Activated T-cell treated with anti-CD3 and anti-CD28 coated beads, Interleukin-2, amount 50 U/mL, for 72 hours (primary cell): Measurements from ENCODE around the gene RASSF7. TPM values are rescaled to one million over a fixed set of nuclear protein-coding genes. Genes with fewer than 3 reads are reported as not detected.
A peak's percentile ranks its signal among the peaks of the same experiment; 100 is the strongest.

ENCODE experiments used
- ATAC-seq, 2 donors: fragments of 150-1000 bp; cut with Tn5 transposase; replicated peaks in 1 of 2; 2 replicates each; pipeline ENCODE4 v1.10.0; 2021; ENCODE audit warnings: moderate library complexity in 2 of 2, mild to moderate bottlenecking in 1 of 2
- DNase-seq, 2 donors: peaks; one replicate each; pipeline ENCODE4 v3.0.0; 2021 to 2022; ENCODE audit warnings: mixed read lengths in 1 of 2
- H3K27ac Mint-ChIP-seq: one replicate; pipeline ENCODE4 v1.8.0; 2022; ENCODE audit warnings: mild to moderate bottlenecking, moderate library complexity, mixed read lengths
- H3K27me3 Mint-ChIP-seq: one replicate; pipeline ENCODE4 v1.8.0; 2022; ENCODE audit warnings: low read depth, mixed read lengths
- H3K36me3 Mint-ChIP-seq, 2 donors: one replicate each; pipeline ENCODE4 v1.8.0; 2022; ENCODE audit warnings: mixed read lengths in 2 of 2, mild to moderate bottlenecking in 1 of 2; ENCODE audit not compliant: insufficient read depth in 2 of 2
- H3K4me1 Mint-ChIP-seq: one replicate; pipeline ENCODE4 v1.8.0; 2022; ENCODE audit warnings: low read depth, mixed read lengths
- H3K4me3 Mint-ChIP-seq, 2 donors: one replicate each; pipeline ENCODE4 v1.8.0; 2022; ENCODE audit warnings: mild to moderate bottlenecking in 2 of 2, mixed read lengths in 2 of 2, moderate library complexity in 2 of 2
- H3K9me3 Mint-ChIP-seq, 2 donors: one replicate each; pipeline ENCODE4 v1.8.0; 2022; ENCODE audit warnings: mixed read lengths in 2 of 2
- total RNA-seq, 2 donors: library from RNA; stranded (reverse); gene quantifications; one replicate each; pipeline ENCODE4 v1.2.3, GENCODE V29; 2022

The RASSF7 gene
- total RNA-seq, 2 donors from 2014 or later, result 13.5 to 14.2 TPM

DNA sequence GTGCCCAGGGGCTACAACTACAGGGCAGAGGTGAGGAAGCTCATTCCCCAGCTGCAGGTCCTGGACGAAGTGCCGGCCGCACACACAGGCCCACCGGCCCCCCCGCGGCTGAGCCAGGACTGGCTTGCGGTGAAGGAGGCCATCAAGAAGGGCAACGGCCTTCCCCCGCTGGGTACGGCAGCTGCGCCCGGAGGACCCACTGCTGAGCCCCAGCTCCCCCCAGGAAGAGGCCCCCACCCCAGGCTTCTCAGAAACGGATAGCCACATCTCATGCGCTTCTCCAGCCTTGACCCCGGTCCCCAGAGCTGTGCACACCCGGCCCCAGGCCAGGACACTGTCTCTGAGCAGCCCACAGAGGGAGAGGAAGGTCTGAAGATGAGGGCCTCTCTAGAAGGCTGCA, 9.6 kb upstream of the RASSF7 start:
- Mint-ChIP-seq H3K4me1 (peaks cover 4% of the 10 kb centered on the region), H3K4me3 (no peak overlapping the region), H3K27ac (no peak overlapping the region), H3K9me3 (no peaks in the 10 kb centered on the region), H3K27me3 (no peaks in the 10 kb centered on the region), H3K36me3 (no peaks in the 10 kb centered on the region)
- DNase-seq (no peak), ATAC-seq (no peak)

DNA sequence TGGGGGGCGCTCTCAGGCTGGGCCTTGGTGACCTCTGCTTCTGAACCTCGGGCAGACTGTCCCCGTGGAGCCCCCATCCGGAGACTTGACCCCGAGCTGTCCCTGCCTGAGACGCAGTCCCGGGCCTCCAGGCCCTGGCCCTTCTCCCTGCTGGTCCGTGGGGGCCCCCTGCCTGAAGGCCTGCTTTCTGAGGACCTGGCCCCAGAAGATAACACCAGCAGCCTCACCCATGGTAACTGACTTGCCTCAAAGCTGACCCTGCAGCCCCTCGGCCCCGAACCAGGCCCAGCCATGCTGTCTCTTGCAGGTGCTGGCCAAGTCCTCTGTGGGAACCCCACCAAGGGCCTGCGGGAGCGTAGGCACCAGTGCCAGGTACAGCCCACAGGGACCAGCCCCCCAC, 9.2 kb upstream of the RASSF7 start:
- Mint-ChIP-seq H3K27ac (no peak overlapping the region), H3K4me1 (peaks cover 4% of the 10 kb centered on the region), H3K36me3 (no peaks in the 10 kb centered on the region), H3K27me3 (peaks cover 4% of the 10 kb centered on the region), H3K4me3 (no peak overlapping the region), H3K9me3 (no peaks in the 10 kb centered on the region)
- no peak for ATAC-seq
- DNase-seq, result no peak

DNA sequence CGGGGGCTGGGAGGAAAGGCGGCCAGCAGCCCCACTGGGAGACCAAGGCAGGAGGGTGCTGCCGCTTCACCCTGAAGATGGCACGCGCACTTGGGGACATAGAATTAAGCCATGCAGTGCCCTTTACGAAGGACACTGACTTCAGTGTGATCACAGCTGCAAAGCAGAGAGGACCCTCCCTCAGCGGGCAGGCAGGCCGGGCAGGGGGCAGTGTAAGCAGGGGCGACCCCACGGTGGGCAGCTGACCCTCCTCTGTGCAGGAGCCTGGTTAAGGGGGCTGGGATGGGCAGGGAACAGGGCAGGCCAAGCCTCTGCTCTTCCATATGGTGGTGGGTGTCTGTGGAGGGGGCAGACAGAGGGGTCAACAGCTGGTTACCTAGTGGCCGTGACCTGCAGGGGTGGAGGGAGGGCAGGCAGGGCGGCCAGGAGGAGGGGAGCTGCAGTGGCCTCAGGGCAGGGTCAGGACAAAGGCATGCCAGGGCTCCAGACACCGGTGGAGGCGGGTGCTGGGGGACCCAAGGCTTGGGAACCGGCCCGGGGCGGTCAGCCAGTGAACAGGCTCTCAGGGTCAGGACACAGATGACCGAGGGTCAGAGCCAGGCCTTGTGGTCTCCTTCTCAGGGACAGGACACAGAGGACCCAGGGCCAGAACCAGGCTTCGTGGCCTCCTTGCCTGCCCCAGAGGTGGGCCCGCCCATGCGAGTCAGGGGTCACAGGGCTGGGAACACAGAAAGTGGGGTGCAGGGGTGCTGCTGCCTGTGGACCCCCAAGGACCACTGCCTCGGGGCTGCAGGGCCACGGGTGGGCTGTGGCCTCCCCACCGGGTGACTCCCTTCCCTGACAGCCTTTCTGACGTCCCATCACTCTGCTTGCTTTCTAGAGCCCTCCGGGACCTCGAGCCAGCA, 7.4 kb upstream of the RASSF7 start:
- no peaks in the 10 kb centered on the region for H3K36me3 Mint-ChIP-seq
- no peak for ATAC-seq
- no peak overlapping the region for H3K27ac Mint-ChIP-seq
- peaks cover 15% of the 10 kb centered on the region for H3K27me3 Mint-ChIP-seq
- peak overlapping the region in 1 of 2 donors; percentile 27 for H3K4me3 Mint-ChIP-seq
- no peaks in the 10 kb centered on the region for H3K9me3 Mint-ChIP-seq
- H3K4me1 Mint-ChIP-seq, result peaks cover 4% of the 10 kb centered on the region
- DNase-seq, result no peak

DNA sequence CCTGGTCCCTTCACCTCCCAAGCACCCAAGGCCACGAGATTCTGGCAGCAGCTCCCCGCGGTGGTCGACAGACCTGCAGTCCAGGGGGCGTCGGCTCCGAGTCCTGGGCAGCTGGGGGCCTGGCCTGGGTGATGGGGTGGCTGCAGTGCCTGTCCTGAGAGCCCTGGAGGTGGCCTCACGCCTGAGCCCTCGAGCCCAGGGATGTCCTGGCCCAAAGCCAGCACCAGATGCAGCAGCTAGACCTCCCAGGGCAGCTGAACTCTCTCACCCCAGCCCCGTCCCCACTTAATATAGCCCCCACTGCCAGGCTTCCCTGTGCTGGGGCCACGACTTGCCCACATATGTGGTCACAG, 6.8 kb upstream of the RASSF7 start:
- DNase-seq (no peak), ATAC-seq (no peak)
- H3K9me3 Mint-ChIP-seq, result no peaks in the 10 kb centered on the region
- no peaks in the 10 kb centered on the region for H3K36me3 Mint-ChIP-seq
- peaks cover under 1% of the 10 kb centered on the region for H3K4me1 Mint-ChIP-seq
- no peak overlapping the region for H3K27ac Mint-ChIP-seq
- H3K27me3 Mint-ChIP-seq, result peaks cover 15% of the 10 kb centered on the region
- peak overlapping the region in 1 of 2 donors; percentile 27 for H3K4me3 Mint-ChIP-seq

DNA sequence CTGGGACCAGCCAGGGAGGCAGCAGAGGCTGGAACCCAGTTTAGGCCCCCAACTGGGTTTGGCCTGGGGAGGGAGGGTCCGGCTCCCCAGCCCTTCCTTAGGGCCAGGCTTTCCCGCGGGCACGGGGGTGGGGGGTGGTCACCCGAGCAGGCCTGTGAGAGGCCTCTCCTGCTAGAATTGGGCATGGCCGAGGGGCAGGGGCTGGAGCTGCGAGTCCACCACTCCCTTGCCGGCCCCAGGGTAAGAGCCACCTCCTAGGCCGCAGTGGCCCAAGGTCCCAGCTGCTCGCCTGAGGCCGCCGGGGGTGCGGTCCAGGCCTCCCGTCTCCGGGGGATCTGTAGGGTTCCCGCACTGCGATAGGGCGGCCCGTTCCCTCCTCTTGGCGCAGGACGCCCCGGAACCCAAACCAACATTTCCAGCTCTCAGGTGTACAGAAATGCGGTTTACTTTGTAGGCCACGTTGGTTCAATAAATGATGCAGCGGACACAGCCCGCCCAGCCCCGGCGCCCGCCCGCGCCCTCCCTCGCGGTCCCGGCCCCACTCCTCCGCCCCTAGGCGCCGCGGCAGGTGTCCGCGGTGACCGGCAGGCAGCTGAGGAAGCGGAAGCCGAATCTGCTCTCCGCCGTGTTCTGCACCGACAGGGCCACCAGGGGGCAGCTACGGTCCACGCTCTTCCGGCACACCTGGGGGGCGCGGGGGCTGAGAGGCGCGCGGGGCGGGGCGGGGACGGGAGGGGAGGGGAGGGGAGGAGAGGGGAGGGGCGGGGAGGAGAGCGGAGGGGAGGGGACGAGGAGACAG, 6.1 kb upstream of the RASSF7 start:
- DNase-seq, result peak; percentile 80 to 82
- Mint-ChIP-seq H3K9me3 (no peaks in the 10 kb centered on the region), H3K36me3 (no peaks in the 10 kb centered on the region), H3K4me3 (peak overlapping the region; percentile 36 to 62), H3K4me1 (no peaks in the 10 kb centered on the region), H3K27me3 (peaks cover 15% of the 10 kb centered on the region), H3K27ac (no peak overlapping the region)
- peak; percentile 81 to 87 for ATAC-seq

DNA sequence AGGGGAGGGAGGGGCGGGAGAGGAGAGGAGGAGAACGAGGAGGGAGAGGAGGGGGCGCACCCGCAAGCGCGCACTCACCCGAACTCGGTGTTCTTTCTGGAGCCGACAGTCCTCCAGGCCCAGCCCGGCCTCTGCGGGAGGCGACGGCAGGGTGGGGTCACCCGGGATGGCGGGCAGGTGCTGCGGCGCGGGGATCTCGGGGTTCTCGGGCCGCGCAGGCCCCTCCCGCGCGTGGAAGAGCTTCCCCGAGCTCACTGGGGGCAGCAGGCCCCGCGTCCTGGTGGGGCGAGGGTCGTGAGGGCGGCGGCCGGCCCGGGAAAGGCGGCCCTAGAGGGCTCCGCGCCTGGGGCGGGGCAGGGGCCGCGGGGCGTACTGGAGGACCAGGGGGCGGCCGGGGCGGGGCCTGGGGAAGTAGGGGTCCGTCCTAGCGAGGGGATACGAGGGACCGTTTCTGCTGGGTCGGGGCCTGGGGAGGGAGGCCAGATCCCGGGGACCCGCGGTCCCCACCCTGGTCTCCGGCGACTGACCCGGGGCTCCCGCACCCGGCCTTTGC, 5.5 kb upstream of the RASSF7 start:
- Mint-ChIP-seq H3K27ac (no peak overlapping the region), H3K36me3 (no peaks in the 10 kb centered on the region), H3K27me3 (peaks cover 15% of the 10 kb centered on the region), H3K9me3 (no peaks in the 10 kb centered on the region), H3K4me1 (peaks cover 5% of the 10 kb centered on the region), H3K4me3 (peak overlapping the region in 1 of 2 donors; percentile 51)
- peak; percentile 8 to 10 for ATAC-seq
- DNase-seq, result no peak

DNA sequence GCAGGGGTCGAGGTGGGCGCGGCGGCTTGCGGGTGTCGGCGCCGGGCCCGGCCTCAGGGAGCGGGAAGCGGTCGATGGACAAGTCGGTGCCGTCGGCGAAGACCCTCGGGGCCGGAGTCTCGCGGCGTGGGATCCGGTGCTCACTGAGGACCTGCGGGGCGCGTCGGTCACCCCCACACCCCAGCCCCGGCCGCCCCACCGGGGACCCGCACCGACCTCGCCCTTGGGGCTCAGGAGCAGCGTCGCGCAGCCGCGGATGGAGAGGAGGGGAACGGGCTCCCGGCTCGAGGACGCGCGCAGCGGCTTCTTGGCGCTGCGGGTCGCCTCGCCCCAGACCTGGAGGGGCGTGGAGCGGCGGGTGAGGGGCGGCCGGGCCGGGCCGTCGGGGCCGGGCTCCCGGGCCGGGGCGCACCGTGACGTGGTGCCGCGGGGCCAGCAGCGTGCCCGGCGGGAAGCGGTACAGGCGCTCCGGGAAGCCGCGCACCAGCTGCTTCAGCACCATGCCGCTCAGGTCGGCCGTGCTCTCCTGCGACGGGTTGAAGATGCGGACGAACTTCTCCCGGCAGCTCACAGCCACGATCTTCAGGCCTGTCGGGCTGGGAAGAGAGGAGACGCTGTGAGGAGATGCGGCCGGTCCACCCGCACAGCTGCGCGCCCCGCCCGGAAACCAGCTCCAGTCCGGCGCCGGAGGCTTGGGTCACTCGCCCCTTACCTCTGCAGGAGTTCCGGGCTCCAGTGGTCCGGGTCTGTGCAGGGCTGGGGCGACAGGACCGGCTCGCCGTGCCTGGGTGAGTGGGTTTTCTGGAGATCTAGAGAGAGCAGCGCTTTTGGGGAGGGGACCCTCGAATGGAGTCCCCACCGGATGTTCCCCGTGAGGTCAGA, 4.7 kb upstream of the RASSF7 start:
- Mint-ChIP-seq H3K36me3 (no peaks in the 10 kb centered on the region), H3K4me1 (peaks cover 5% of the 10 kb centered on the region), H3K27me3 (peaks cover 15% of the 10 kb centered on the region), H3K9me3 (no peaks in the 10 kb centered on the region), H3K27ac (no peak overlapping the region), H3K4me3 (peak overlapping the region; percentile 29 to 60)
- DNase-seq (no peak), ATAC-seq (no peak)

DNA sequence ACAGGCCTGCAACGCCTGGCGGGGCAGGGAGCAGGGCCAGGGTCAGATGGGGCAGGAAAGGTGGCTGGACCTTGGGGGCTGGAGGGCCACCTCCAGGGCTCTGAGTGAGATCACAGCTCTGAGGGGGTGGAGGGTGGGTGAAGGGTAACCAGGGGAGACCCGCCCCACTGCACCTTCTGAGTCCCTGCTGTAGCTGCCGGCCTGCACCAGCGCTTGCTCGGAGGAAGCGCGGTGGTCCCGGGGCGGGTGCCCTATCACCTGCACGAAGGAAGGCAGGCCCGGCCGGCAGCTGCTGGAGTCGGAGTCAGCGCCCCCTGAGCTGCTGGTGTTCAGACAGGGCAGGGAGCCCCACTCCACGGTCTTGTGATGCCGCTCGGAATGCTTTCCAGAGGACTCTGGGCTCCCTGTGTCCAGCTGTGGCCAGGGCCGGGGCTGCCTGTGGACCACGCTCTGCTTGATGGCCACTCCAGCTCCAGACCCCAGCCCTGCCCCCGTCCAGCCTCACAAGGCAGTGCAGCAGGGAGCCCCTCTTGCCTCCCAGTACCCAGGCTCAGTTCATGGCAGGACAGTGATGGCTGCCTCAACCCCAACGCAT, 4.0 kb upstream of the RASSF7 start:
- ATAC-seq, result no peak
- H3K27me3 Mint-ChIP-seq, result peaks cover 15% of the 10 kb centered on the region

DNA sequence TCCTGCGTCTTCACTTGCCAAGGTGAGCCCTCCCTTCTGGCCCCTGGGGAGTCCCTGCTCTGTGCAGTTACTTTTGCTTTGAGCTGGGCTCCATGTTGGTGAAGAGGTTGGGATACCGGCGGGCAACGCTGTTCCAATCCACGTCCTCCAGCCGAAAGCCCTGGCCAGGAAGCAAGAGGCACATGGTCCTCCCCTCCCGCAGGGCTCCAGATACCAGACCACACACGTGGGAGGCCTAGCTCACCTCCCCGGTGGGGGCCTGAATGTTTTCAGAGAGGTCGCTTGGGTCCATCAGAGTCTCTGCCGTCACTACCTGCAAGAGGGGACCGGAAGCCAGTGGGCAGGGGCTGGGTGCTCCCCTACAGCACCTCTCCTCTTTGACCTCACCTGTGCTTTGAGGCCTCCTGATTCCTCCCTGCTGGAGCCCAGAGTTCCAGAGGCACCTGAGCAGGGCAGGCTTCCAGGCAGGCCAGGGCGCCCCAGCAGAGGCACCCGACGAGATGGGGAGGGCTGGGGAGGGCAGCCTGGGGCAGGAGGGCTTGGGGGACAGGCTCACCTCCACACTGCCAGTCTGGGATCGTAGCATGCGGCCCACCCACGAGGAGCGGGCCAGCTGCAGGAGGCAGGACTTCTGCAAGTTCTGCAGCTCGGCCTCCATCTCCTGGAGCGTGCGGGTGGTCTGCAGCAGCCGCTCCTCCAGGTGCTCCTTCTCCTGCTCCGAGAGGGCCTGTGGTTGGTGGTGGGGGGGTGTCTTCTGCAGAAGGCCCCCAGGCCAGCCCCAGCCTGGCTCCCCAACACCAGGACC, 3.2 kb upstream of the RASSF7 start:
- DNase-seq (no peak), ATAC-seq (no peak)
- peaks cover 10% of the 10 kb centered on the region for H3K4me1 Mint-ChIP-seq
- H3K27me3 Mint-ChIP-seq, result peaks cover 15% of the 10 kb centered on the region
- H3K27ac Mint-ChIP-seq, result no peak overlapping the region
- H3K36me3 Mint-ChIP-seq, result no peaks in the 10 kb centered on the region
- H3K9me3 Mint-ChIP-seq, result no peaks in the 10 kb centered on the region
- no peak overlapping the region for H3K4me3 Mint-ChIP-seq

More for the DNA sequence above, 4.0 kb upstream of the RASSF7 start:
- Mint-ChIP-seq H3K4me1 (peaks cover 9% of the 10 kb centered on the region), H3K27ac (no peak overlapping the region), H3K4me3 (peak overlapping the region; percentile 29 to 60), H3K9me3 (no peaks in the 10 kb centered on the region), H3K36me3 (no peaks in the 10 kb centered on the region)
- DNase-seq, result no peak

DNA sequence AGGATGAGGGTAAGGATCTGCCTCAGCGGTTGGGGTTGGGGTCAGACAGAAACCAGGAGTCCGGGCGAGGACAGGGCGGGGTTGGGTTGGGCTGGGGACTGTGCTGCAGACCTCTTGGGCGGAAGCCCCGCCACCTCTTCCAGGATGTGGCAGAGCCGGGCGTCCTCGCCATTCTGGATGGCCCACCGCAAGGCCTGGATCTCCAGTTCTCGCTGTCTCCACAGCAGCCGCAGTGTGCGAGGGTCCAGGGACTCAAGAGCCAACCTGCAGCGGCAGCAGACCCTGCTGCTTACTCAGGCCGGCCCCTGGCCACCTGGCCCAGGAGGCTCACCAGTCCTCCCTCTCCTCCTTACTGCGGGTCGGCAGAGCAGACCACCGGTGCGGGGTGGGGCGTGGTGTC, 2.3 kb upstream of the RASSF7 start:
- DNase-seq (no peak), ATAC-seq (no peak)
- no peaks in the 10 kb centered on the region for H3K36me3 Mint-ChIP-seq
- peaks cover 15% of the 10 kb centered on the region for H3K27me3 Mint-ChIP-seq
- peaks cover 10% of the 10 kb centered on the region for H3K4me1 Mint-ChIP-seq
- H3K27ac Mint-ChIP-seq, result no peak overlapping the region
- H3K9me3 Mint-ChIP-seq, result no peaks in the 10 kb centered on the region
- no peak overlapping the region for H3K4me3 Mint-ChIP-seq

DNA sequence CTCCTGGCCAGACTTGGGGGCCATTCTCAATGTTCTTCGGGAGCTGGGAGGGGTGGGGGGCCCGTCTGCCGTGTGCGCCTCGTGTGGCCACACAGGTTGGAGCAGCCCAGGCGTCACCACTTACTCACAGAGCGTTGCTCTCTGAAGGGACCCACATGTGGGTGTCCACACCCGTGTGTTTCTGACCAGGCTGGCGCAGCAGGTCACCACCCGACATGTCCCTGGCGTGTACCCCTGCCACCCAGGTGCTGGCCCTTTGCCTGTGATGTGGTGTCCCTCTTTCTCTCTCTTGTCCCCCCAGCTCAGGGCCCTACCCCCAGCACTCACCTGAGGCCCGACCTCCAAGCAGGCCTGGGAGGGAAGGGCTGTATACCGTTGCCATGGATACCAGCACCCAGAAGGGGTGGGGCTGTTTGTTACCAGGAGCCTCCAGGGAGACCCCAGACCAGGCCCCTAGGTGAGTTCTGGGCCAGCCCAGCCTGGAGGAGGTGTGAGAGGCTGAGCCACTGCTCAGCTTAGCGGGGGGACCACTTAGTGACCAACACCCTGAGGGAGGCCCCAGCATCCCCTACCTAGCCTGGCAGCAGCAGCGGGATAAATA, 1.6 kb upstream of the RASSF7 start:
- Mint-ChIP-seq H3K36me3 (no peaks in the 10 kb centered on the region), H3K9me3 (no peaks in the 10 kb centered on the region), H3K4me3 (no peak overlapping the region), H3K27me3 (peaks cover 15% of the 10 kb centered on the region), H3K27ac (no peak overlapping the region), H3K4me1 (peaks cover 10% of the 10 kb centered on the region)
- DNase-seq, result no peak
- no peak for ATAC-seq
